GM12878 (cell line): ENCODE measurements around the gene WBP4. TPM values are rescaled to one million over a fixed set of nuclear protein-coding genes. Genes with fewer than 3 reads are reported as not detected.

Experiments
- EZH2 ChIP-seq: IDR thresholded peaks from 2 replicates; pipeline ENCODE4 v1.6.1; 2012; ENCODE audit warnings: low read depth, mild to moderate bottlenecking, control low read depth, inconsistent platforms, low read length, borderline replicate concordance; ENCODE audit not compliant: control insufficient read depth
- IRF5 ChIP-seq: fragments of 450-650 bp; IDR thresholded peaks from 2 replicates; pipeline ENCODE4 v1.6.1; 2017; ENCODE audit warnings: borderline replicate concordance
- NKRF ChIP-seq: fragments of 450-650 bp; conservative IDR thresholded peaks from 2 replicates; pipeline ENCODE4 v1.6.1; 2017; ENCODE audit warnings: mild to moderate bottlenecking, moderate library complexity
- PKNOX1 ChIP-seq: fragments of 450-650 bp; IDR thresholded peaks from 2 replicates; pipeline ENCODE4 v1.6.1; 2016; ENCODE audit warnings: mild to moderate bottlenecking
- SIX5 ChIP-seq: IDR thresholded peaks from 2 replicates; pipeline ENCODE4 v1.6.1; 2011; ENCODE audit warnings: mild to moderate bottlenecking, low read depth, low read length, moderate library complexity; ENCODE audit not compliant: severe bottlenecking
- SMAD1 ChIP-seq: fragments of 450-650 bp; IDR thresholded peaks from 2 replicates; pipeline ENCODE4 v1.6.1; 2018; ENCODE audit warnings: mild to moderate bottlenecking, low read depth; ENCODE audit not compliant: partially characterized antibody
- SREBF1 ChIP-seq: IDR thresholded peaks from 2 replicates; pipeline ENCODE4 v1.6.1; 2012; ENCODE audit warnings: mild to moderate bottlenecking, low read length
- ZNF384 ChIP-seq: IDR thresholded peaks from 2 replicates; pipeline ENCODE4 v1.6.1; 2012; ENCODE audit warnings: low read depth, mild to moderate bottlenecking, low read length, improper control_type of control experiment, borderline replicate concordance
- polyA plus RNA-seq, 11 experiments: library from polyadenylated mRNA; depleted of rRNA in 4 of 11; unstranded in 6 of 11; stranded (reverse) in 5 of 11; fragments of >200 nt; fragmentation: Nextera tagmentation in 4 of 11; fragmentation: Illumina TruSeq in 1 of 11; extraction: Ambion mirVana in 4 of 11; extraction: Trizol in 1 of 11; gene quantifications; 1 replicate in 1 of 11; 2 replicates in 10 of 11; pipeline versions ENCODE4 v1.2.1 to v1.2.3, GENCODE V29; 2011 to 2016; ENCODE audit warnings: inconsistent platforms in 2 of 11, missing spikeins in 2 of 11, low read depth in 1 of 11
- total RNA-seq, 4 experiments: library from RNA; depleted of rRNA in 3 of 4; stranded (reverse); fragments of >200 nt in 3 of 4; fragmentation: Illumina TruSeq in 1 of 4; extraction: Trizol in 1 of 4; gene quantifications; 2 replicates each; pipeline versions ENCODE4 v1.2.1 to v1.2.3, GENCODE V29; 2013 to 2021

The WBP4 gene
- total and polyA plus RNA-seq, 10 of the 15 experiments (the other 5 are each of a cell fraction or from before 2014, with no cell fraction given), result 7.4 to 21.6 (median 14.2) TPM

- no peak for TF ChIP-seq PKNOX1
- no peak for TF ChIP-seq EZH2
- TF ChIP-seq IRF5, result no peak
- TF ChIP-seq SMAD1, result no peak
- TF ChIP-seq SREBF1, result no peak
- no peak for TF ChIP-seq ZNF384
- TF ChIP-seq SIX5, result no peak
- no peak for TF ChIP-seq NKRF
These were observed 7.0 kb upstream of the WBP4 start (continued) for GRCh38 chr13:41054212-41054877.
